ENCODE results near the gene ZSCAN1. TPM values are rescaled to one million over a fixed set of nuclear protein-coding genes. Genes with fewer than 3 reads are reported as not detected.

The ZSCAN1 gene
- total RNA-seq, 2 experiments from 2014 or later = not detected

GRCh38 chr19:58079792-58080191 is 46.0 kb downstream of the ZSCAN1 start:
- TF ChIP-seq, protein P1, sequence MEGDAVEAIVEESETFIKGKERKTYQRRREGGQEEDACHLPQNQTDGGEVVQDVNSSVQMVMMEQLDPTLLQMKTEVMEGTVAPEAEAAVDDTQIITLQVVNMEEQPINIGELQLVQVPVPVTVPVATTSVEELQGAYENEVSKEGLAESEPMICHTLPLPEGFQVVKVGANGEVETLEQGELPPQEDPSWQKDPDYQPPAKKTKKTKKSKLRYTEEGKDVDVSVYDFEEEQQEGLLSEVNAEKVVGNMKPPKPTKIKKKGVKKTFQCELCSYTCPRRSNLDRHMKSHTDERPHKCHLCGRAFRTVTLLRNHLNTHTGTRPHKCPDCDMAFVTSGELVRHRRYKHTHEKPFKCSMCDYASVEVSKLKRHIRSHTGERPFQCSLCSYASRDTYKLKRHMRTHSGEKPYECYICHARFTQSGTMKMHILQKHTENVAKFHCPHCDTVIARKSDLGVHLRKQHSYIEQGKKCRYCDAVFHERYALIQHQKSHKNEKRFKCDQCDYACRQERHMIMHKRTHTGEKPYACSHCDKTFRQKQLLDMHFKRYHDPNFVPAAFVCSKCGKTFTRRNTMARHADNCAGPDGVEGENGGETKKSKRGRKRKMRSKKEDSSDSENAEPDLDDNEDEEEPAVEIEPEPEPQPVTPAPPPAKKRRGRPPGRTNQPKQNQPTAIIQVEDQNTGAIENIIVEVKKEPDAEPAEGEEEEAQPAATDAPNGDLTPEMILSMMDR (conservative IDR thresholded peaks at IDR 0.05; ENCODE audit: low read length) = no peak
- no peak for TF ChIP-seq EZH2phosphoT487 (IDR thresholded peaks at IDR 0.05; ENCODE audit: borderline replicate concordance, low read depth, low read length)
- CTCF ChIA-PET (ENCODE audit: unreplicated experiment) = no interaction called here
- H3K9me3 ChIP-seq (ENCODE audit: low read length) = peaks cover 7% of the 10 kb centered on the region; the same call in 1 of the 2 replicates

GRCh38 chr19:58083021-58083420 is 49.2 kb downstream of the ZSCAN1 start:
- H3K27ac ChIP-seq (ENCODE audit: low read depth, low read length, poor library complexity, severe bottlenecking) = no peak overlapping the region
- DNase-seq (ENCODE audit: low spot score) = no peak
- H2AFZ ChIP-seq (ENCODE audit: low read length) = no peak overlapping the region
- no peaks in the 10 kb centered on the region for H3K9me2 ChIP-seq (ENCODE audit: insufficient read depth, low read length)
- no peaks in the 10 kb centered on the region for H3K36me3 ChIP-seq (ENCODE audit: insufficient read depth, low read length)
- no peaks in the 10 kb centered on the region for H3K79me2 ChIP-seq (ENCODE audit: insufficient read depth, low read depth, low read length)
- TF ChIP-seq, protein P1 (conservative IDR thresholded peaks at IDR 0.05; ENCODE audit: low read length) = no peak
- TF ChIP-seq EZH2phosphoT487 (IDR thresholded peaks at IDR 0.05; ENCODE audit: borderline replicate concordance, low read depth, low read length) = no peak
- peaks cover 7% of the 10 kb centered on the region; the same call in 1 of the 2 replicates for H3K9me3 ChIP-seq (ENCODE audit: low read length)
- intact Hi-C loops (cut with micrococcal nuclease; ENCODE audit: unreplicated experiment) = no loop called here
- ChIA-PET POLR2A (no interaction called here), CTCF (ENCODE audit: unreplicated experiment) (no interaction called here)
- no peak overlapping the region for H3K4me3 ChIP-seq (ENCODE audit: low read depth, low read length, poor library complexity, severe bottlenecking)
- H3K4me1 ChIP-seq (ENCODE audit: insufficient read depth, low read length, poor library complexity, severe bottlenecking) = no peaks in the 10 kb centered on the region
- H3K4me2 ChIP-seq (ENCODE audit: low read length) = no peak overlapping the region
- H4K20me1 ChIP-seq (ENCODE audit: insufficient read depth, low read length) = no peaks in the 10 kb centered on the region
- no TSS peak for BruUV-seq (replicated peaks)

More at GRCh38 chr19:58079792-58080191, 46.0 kb downstream of the ZSCAN1 start:
- no peak overlapping the region for H3K27ac ChIP-seq (ENCODE audit: low read depth, low read length, poor library complexity, severe bottlenecking)
- intact Hi-C loops (cut with micrococcal nuclease; ENCODE audit: unreplicated experiment) = no loop called here
- H3K4me3 ChIP-seq (ENCODE audit: low read depth, low read length, poor library complexity, severe bottlenecking) = no peak overlapping the region
- H2AFZ ChIP-seq (ENCODE audit: low read length) = no peak overlapping the region
- H3K9me2 ChIP-seq (ENCODE audit: insufficient read depth, low read length) = no peaks in the 10 kb centered on the region
- H3K36me3 ChIP-seq (ENCODE audit: insufficient read depth, low read length) = no peaks in the 10 kb centered on the region
- no peaks in the 10 kb centered on the region for H4K20me1 ChIP-seq (ENCODE audit: insufficient read depth, low read length)
- H3K79me2 ChIP-seq (ENCODE audit: insufficient read depth, low read depth, low read length) = no peaks in the 10 kb centered on the region
- no peaks in the 10 kb centered on the region for H3K4me1 ChIP-seq (ENCODE audit: insufficient read depth, low read length, poor library complexity, severe bottlenecking)
- DNase-seq (ENCODE audit: low spot score) = no peak
- POLR2A ChIA-PET = no interaction called here
- BruUV-seq (replicated peaks) = no TSS peak
- no peak overlapping the region for H3K4me2 ChIP-seq (ENCODE audit: low read length)

DNA sequence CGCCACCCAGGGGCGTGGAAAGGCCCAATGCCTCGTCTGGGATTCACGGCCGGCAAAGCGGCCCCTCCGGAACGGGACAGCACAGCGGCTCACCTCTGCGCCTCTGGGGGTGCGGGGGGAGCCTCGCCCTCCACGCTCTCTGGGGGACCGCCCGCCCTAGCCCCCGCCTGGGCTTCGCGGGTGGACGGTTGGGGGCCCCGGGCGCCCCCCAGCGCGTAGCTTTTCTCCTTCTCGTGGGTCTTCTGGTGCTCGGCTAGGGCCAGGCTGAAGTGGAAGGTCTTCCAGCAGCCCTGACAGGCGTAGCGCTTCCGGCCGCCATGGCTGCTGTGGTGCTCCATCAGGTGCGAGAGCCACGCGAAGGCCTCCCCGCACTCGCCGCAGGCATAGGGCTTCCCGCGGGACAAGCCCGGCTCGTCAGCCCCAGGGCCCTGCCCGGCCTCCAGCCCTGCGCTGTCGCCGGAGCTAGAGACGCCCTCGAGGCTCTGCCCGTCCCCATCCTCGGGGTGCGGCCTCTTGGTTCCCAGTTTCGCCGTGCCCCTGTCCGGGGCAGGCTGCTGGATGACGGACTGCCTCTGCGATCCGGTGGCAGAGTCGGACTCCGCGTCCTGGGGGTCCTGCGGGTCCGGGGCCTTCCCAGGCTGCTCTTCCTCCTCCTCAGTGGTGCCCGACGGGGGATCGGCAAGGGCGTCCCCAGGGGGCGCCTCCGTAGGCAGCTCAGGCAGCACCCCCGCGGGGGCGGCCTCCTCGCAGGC is 50.9 kb downstream of the ZSCAN1 start:
- POLR2A ChIA-PET = no interaction called here
- no TSS peak for BruUV-seq (replicated peaks)

More for the DNA sequence above, 50.9 kb downstream of the ZSCAN1 start:
- H2AFZ ChIP-seq (ENCODE audit: low read length) = no peak overlapping the region
- H3K36me3 ChIP-seq (ENCODE audit: insufficient read depth, low read length) = no peaks in the 10 kb centered on the region
- intact Hi-C loops (cut with micrococcal nuclease; ENCODE audit: unreplicated experiment) = no loop called here
- H4K20me1 ChIP-seq (ENCODE audit: insufficient read depth, low read length) = no peaks in the 10 kb centered on the region
- no peaks in the 10 kb centered on the region for H3K79me2 ChIP-seq (ENCODE audit: insufficient read depth, low read depth, low read length)
- H3K9me3 ChIP-seq (ENCODE audit: low read length) = peaks cover 7% of the 10 kb centered on the region; the same call in 1 of the 2 replicates
- no peak overlapping the region for H3K4me3 ChIP-seq (ENCODE audit: low read depth, low read length, poor library complexity, severe bottlenecking)
- TF ChIP-seq, protein P1 (conservative IDR thresholded peaks at IDR 0.05; ENCODE audit: low read length) = no peak
- TF ChIP-seq EZH2phosphoT487 (IDR thresholded peaks at IDR 0.05; ENCODE audit: borderline replicate concordance, low read depth, low read length) = no peak
- H3K4me1 ChIP-seq (ENCODE audit: insufficient read depth, low read length, poor library complexity, severe bottlenecking) = no peaks in the 10 kb centered on the region
- H3K27ac ChIP-seq (ENCODE audit: low read depth, low read length, poor library complexity, severe bottlenecking) = no peak overlapping the region
- no peaks in the 10 kb centered on the region for H3K9me2 ChIP-seq (ENCODE audit: insufficient read depth, low read length)
- CTCF ChIA-PET (ENCODE audit: unreplicated experiment) = no interaction called here
- H3K4me2 ChIP-seq (ENCODE audit: low read length) = no peak overlapping the region
- no peak for DNase-seq (ENCODE audit: low spot score)

Data from OCI-LY7 (cell line).